ENCODE results near the gene B4GALT6. TPM values are rescaled to one million over a fixed set of nuclear protein-coding genes. Genes with fewer than 3 reads are reported as not detected.

Gene B4GALT6
- total and polyA plus RNA-seq, 2 of the 13 experiments (the other 11 are each of a cell fraction or from before 2014, with no cell fraction given) = 1.9 to 3.3 TPM

DNA sequence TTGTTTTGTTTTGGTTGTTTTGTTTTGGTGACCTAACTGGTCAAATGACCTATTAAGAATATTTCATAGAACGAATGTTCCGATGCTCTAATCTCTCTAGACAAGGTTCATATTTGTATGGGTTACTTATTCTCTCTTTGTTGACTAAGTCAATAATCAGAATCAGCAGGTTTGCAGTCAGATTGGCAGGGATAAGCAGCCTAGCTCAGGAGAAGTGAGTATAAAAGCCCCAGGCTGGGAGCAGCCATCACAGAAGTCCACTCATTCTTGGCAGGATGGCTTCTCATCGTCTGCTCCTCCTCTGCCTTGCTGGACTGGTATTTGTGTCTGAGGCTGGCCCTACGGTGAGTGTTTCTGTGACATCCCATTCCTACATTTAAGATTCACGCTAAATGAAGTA is 92.8 kb downstream of the B4GALT6 start, which contains the start of gene TTR (continued):
- TF ChIP-seq, protein P1, sequence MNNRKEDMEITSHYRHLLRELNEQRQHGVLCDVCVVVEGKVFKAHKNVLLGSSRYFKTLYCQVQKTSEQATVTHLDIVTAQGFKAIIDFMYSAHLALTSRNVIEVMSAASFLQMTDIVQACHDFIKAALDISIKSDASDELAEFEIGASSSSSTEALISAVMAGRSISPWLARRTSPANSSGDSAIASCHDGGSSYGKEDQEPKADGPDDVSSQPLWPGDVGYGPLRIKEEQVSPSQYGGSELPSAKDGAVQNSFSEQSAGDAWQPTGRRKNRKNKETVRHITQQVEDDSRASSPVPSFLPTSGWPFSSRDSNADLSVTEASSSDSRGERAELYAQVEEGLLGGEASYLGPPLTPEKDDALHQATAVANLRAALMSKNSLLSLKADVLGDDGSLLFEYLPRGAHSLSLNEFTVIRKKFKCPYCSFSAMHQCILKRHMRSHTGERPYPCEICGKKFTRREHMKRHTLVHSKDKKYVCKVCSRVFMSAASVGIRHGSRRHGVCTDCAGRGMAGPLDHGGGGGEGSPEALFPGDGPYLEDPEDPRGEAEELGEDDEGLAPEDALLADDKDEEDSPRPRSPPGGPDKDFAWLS (CRISPR knock-in tag; IDR thresholded peaks at IDR 0.05; ENCODE audit: borderline replicate concordance) = no peak
- TF ChIP-seq RBM22 (optimal IDR thresholded peaks at IDR 0.05; ENCODE audit: low read length) (no peak), NFE2 (CRISPR knock-in tag; IDR thresholded peaks at IDR 0.05) (no peak), FOXA1 (IDR thresholded peaks at IDR 0.05) (peak; percentile 81), FOXA1 (CRISPR knock-in tag; IDR thresholded peaks at IDR 0.05) (peak; percentile 91), ZXDC (CRISPR knock-in tag; IDR thresholded peaks at IDR 0.05) (no peak), HNRNPK (IDR thresholded peaks at IDR 0.05; ENCODE audit: low read depth, low read length, poor library complexity, severe bottlenecking) (no peak), ZMYM3 (CRISPR knock-in tag; IDR thresholded peaks at IDR 0.05) (no peak), ZNF180 (CRISPR knock-in tag; IDR thresholded peaks at IDR 0.05; ENCODE audit: borderline replicate concordance, low read depth) (no peak), SMC3 (IDR thresholded peaks at IDR 0.05; ENCODE audit: low read length) (no peak), NONO (IDR thresholded peaks at IDR 0.05) (no peak), NONO (CRISPR knock-in tag; conservative IDR thresholded peaks at IDR 0.05) (no peak), KDM1A (CRISPR knock-in tag; IDR thresholded peaks at IDR 0.05) (no peak), SMYD3 (CRISPR knock-in tag; IDR thresholded peaks at IDR 0.05) (peak; percentile 86; the same call in 1 of the 2 replicates), ZSCAN20 (CRISPR knock-in tag; IDR thresholded peaks at IDR 0.05; ENCODE audit: borderline replicate concordance) (no peak), ZBTB37 (CRISPR knock-in tag; IDR thresholded peaks at IDR 0.05) (no peak), HMG20B (CRISPR knock-in tag; conservative IDR thresholded peaks at IDR 0.05) (no peak), ZNF687 (CRISPR knock-in tag; IDR thresholded peaks at IDR 0.05) (no peak), ZNF558 (CRISPR knock-in tag; IDR thresholded peaks at IDR 0.05; ENCODE audit: borderline replicate concordance) (no peak), MED13 (CRISPR knock-in tag; IDR thresholded peaks at IDR 0.05) (no peak)

All from HepG2 (cell line).